G401 (cell line): ENCODE measurements around the gene PRKAG2. TPM values are rescaled to one million over a fixed set of nuclear protein-coding genes. Genes with fewer than 3 reads are reported as not detected.
"Not testable (repeated sequence)": the region's sequence is repeated elsewhere in the genome, so short reads cannot be mapped to it uniquely, and the experiment has no call there.

ENCODE experiments used
- DNase-seq: peaks from one replicate; pipeline ENCODE4 v3.0.0-alpha.2; 2015; ENCODE audit warnings: low spot score
- in situ Hi-C: cut with HindIII; loops from 2 replicates; pipeline ENCODE4 v1.10.0; 2016; ENCODE audit warnings: low sequenced_read_pairs, mixed read lengths
- total RNA-seq: library from RNA; depleted of rRNA; stranded (reverse); fragments of >200 nt; shearing (Covaris generic); gene quantifications from 2 replicates; pipeline ENCODE4 v1.2.3, GENCODE V29; 2014

PRKAG2 gene
- total RNA-seq, 1 experiment from 2014 or later, result 92.4 TPM

GRCh38 chr7:151588982-151589381 lies 287.9 kb downstream of the PRKAG2 start:
- no peak for DNase-seq
- in situ Hi-C loops, result no loop called here

- DNase-seq, result no peak
- in situ Hi-C loops, result no loop called here
Measured at GRCh38 chr7:151586531-151587260, 290.2 kb downstream of the PRKAG2 start.

- no peak for DNase-seq
- in situ Hi-C loops, result no loop called here
Measured at GRCh38 chr7:151585744-151586393, 291.0 kb downstream of the PRKAG2 start.

- in situ Hi-C loops, result no loop called here
- DNase-seq, result no peak
Measured at GRCh38 chr7:151581741-151582140, 295.2 kb downstream of the PRKAG2 start.

GRCh38 chr7:151579644-151580043 lies 297.3 kb downstream of the PRKAG2 start:
- DNase-seq, result no peak
- in situ Hi-C loops, result no loop called here

GRCh38 chr7:151575410-151575809 lies 301.5 kb downstream of the PRKAG2 start:
- in situ Hi-C loops, result no loop called here
- no peak for DNase-seq

- DNase-seq, in situ Hi-C loops: not testable (repeated sequence)
Measured at GRCh38 chr7:151573046-151573445, 303.9 kb downstream of the PRKAG2 start.

- in situ Hi-C loops, result no loop called here
Measured at GRCh38 chr7:151572136-151572535, 304.8 kb downstream of the PRKAG2 start.

GRCh38 chr7:151571471-151571870 lies 305.4 kb downstream of the PRKAG2 start:
- in situ Hi-C loops, result no loop called here
- no peak for DNase-seq

More at GRCh38 chr7:151572136-151572535, 304.8 kb downstream of the PRKAG2 start:
- DNase-seq, result no peak

GRCh38 chr7:151570366-151570915 lies 306.5 kb downstream of the PRKAG2 start:
- in situ Hi-C loops, result no loop called here
- no peak for DNase-seq

GRCh38 chr7:151568956-151569940 lies 307.7 kb downstream of the PRKAG2 start:
- in situ Hi-C loops, result no loop called here

GRCh38 chr7:151566897-151567320 lies 310.0 kb downstream of the PRKAG2 start:
- in situ Hi-C loops, result no loop called here
- DNase-seq, result no peak

More at GRCh38 chr7:151568956-151569940, 307.7 kb downstream of the PRKAG2 start:
- DNase-seq, result no peak

GRCh38 chr7:151565541-151565940 lies 311.4 kb downstream of the PRKAG2 start:
- in situ Hi-C loops, result no loop called here
- no peak for DNase-seq

- no peak for DNase-seq
- in situ Hi-C loops, result no loop called here
Measured at GRCh38 chr7:151560243-151560642, 316.7 kb downstream of the PRKAG2 start.

- in situ Hi-C loops, result no loop called here
- no peak for DNase-seq
Measured at GRCh38 chr7:151559557-151560183, 317.2 kb downstream of the PRKAG2 start.

- in situ Hi-C loops, result no loop called here
- no peak for DNase-seq
Measured at GRCh38 chr7:151558575-151558974, 318.3 kb downstream of the PRKAG2 start.

- in situ Hi-C loops, result no loop called here
- no peak for DNase-seq
Measured at GRCh38 chr7:151556592-151556991, 320.3 kb downstream of the PRKAG2 start.

GRCh38 chr7:151553356-151553755 lies 323.6 kb downstream of the PRKAG2 start:
- no peak for DNase-seq
- in situ Hi-C loops, result no loop called here
